Measurements from ENCODE around the gene MAN2A2.

GRCh38 chr15:90967206-90967605, 64.1 kb downstream of the MAN2A2 start:
- TF ChIP-seq CTCF (IDR thresholded peaks at IDR 0.05; ENCODE audit: insufficient read depth, low read depth, low read length) (no peak), EZH2 (IDR thresholded peaks at IDR 0.05; ENCODE audit: insufficient read depth, low read length) (no peak)
